COLO668 (cell line): Measurements from ENCODE around the gene MAGI1.

Experiments
- DNase-seq: peaks from one replicate; lab custom pipeline; 2025; ENCODE audit not compliant: unreplicated experiment; lab: John Stamatoyannopoulos, UW

MAGI1 gene

GRCh38 chr3:65600888-65601287, 437.8 kb downstream of the MAGI1 start:
- no peak for DNase-seq

GRCh38 chr3:65597952-65598413, 440.7 kb downstream of the MAGI1 start:
- DNase-seq = no peak

GRCh38 chr3:65597226-65597951, 441.3 kb downstream of the MAGI1 start:
- peak; percentile 40 for DNase-seq

GRCh38 chr3:65596571-65597225, 442.0 kb downstream of the MAGI1 start:
- peak; percentile 40 for DNase-seq

GRCh38 chr3:65596029-65596300, 442.8 kb downstream of the MAGI1 start:
- DNase-seq = no peak

- no peak for DNase-seq
Measured at GRCh38 chr3:65595222-65596028, 443.3 kb downstream of the MAGI1 start.

GRCh38 chr3:65593780-65594752, 444.7 kb downstream of the MAGI1 start:
- no peak for DNase-seq

- DNase-seq = no peak
Measured at GRCh38 chr3:65591313-65591712, 447.4 kb downstream of the MAGI1 start.

- no peak for DNase-seq
Measured at GRCh38 chr3:65588884-65589283, 449.8 kb downstream of the MAGI1 start.

GRCh38 chr3:65587650-65588439, 450.9 kb downstream of the MAGI1 start:
- DNase-seq = no peak

GRCh38 chr3:65584913-65585312, 453.8 kb downstream of the MAGI1 start:
- no peak for DNase-seq

GRCh38 chr3:65584002-65584401, 454.7 kb downstream of the MAGI1 start:
- DNase-seq = no peak

GRCh38 chr3:65583188-65583587, 455.5 kb downstream of the MAGI1 start:
- no peak for DNase-seq

GRCh38 chr3:65582012-65582717, 456.6 kb downstream of the MAGI1 start:
- DNase-seq = no peak

GRCh38 chr3:65581313-65581712, 457.4 kb downstream of the MAGI1 start:
- no peak for DNase-seq

GRCh38 chr3:65578861-65579260, 459.9 kb downstream of the MAGI1 start:
- DNase-seq = no peak

GRCh38 chr3:65577843-65578430, 460.8 kb downstream of the MAGI1 start:
- DNase-seq = no peak

GRCh38 chr3:65576966-65577365, 461.8 kb downstream of the MAGI1 start:
- no peak for DNase-seq

- no peak for DNase-seq
Measured at GRCh38 chr3:65576228-65576627, 462.5 kb downstream of the MAGI1 start.
